HuH-7.5 (cell line): Measurements from ENCODE around the gene SYK.
"Not testable (repeated sequence)": the region's sequence is repeated elsewhere in the genome, so short reads cannot be mapped to it uniquely, and the experiment has no call there.

Source experiments
- DNase-seq: peaks from one replicate; pipeline ENCODE4 v3.0.0; 2011; ENCODE audit warnings: low spot score

Gene SYK

DNA sequence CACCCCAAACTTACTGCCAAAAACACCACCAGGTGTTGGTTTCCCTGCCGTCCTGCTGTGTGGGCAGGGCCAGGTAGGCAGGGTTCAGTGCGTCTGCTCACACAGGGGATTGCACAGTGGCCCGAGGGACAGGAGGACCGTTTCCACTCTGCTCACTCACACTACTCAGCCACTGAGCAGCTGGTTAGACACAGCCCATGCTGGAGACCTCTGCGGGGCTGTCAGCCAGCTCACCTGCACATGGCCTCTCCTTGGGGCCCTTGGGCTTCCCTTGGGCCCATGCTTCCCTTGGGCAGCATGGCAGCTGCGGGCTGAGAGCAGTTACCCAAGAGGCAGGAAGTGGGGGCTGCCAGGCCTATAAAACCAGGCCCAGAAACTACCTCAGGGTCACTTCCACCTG is 79.0 kb downstream of the SYK start:
- no peak for DNase-seq

DNA sequence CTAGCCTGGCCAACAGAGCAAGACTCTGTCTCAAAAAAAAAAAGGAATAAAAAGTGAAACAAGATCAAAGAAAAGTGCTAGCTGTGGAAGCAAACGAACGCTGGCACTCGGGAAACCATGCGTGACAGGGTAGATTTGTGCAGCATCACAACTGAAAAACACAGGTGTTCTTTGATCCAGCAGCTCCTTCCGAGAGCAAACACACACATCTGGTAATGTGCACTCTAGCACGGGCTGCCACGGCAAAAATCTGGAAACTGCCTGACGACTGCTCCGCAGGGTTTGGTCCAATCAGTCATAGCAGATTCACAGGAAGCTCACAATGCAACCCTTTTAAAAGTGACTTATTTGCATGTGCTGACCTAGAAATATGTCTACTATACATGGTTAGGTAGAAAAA is 80.0 kb downstream of the SYK start:
- no peak for DNase-seq

DNA sequence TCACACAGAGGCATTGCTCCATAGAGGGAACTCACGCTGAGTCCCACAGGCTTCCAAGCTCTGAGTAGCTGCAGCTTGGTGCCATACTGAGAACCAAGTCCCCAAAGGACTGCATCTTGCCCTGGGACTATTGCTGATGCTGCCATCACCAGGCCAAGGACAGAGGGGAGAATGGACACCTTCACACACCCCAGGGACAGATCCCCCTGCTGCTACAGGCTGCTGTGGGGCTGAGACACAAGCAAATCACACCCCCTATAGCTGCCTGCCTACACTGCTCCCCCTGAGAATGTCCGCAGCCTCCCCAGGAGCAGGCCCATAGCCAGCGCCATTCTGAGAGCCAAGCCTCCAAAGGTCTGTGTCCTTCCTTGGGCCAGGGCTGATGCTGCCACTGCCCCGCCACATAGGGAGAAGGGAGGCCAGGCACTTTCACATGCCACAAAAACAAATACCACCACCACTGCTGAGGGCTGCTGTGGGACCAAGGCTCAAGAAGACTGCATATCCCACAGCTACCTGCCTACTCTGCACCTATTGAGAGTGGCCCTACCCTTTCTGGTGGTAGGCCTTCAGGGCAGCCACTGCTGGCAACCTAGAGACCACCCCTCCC is 81.5 kb downstream of the SYK start:
- DNase-seq, result no peak

DNA sequence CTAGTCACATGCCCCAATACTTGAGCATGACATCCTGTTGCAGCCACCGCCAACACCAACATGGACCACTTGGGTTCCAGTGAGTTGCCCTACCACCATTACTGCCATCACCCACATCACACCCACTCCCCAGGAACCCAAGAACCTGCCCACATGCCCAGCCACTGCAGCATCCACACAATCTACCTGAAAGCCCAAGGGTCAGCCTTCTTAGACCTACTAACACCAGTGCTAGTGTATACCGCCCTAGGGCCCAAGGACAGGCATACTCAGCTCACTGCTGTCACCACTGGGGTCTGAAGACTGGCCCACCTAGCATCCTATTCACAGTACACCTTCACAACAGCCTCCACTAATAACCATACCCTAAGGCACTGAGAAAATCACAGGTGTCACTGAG is 82.0 kb downstream of the SYK start:
- no peak for DNase-seq

- DNase-seq, result no peak
Observed at GRCh38 chr9:90884178-90884577, 82.6 kb downstream of the SYK start.

GRCh38 chr9:90886868-90887267 is 85.2 kb downstream of the SYK start:
- DNase-seq, result not testable (repeated sequence)

GRCh38 chr9:90888941-90889340 is 87.3 kb downstream of the SYK start:
- no peak for DNase-seq

GRCh38 chr9:90890146-90890810 is 88.7 kb downstream of the SYK start:
- DNase-seq, result no peak

GRCh38 chr9:90891308-90892040 is 89.9 kb downstream of the SYK start:
- DNase-seq, result no peak

GRCh38 chr9:90892918-90893317 is 91.3 kb downstream of the SYK start:
- no peak for DNase-seq

GRCh38 chr9:90893706-90894105 is 92.1 kb downstream of the SYK start:
- no peak for DNase-seq

- no peak for DNase-seq
Observed at GRCh38 chr9:90894986-90895687, 93.5 kb downstream of the SYK start.

- no peak for DNase-seq
Observed at GRCh38 chr9:90895786-90896185, 94.2 kb downstream of the SYK start.

- no peak for DNase-seq
Observed at GRCh38 chr9:90896231-90896630, 94.6 kb downstream of the SYK start.

DNA sequence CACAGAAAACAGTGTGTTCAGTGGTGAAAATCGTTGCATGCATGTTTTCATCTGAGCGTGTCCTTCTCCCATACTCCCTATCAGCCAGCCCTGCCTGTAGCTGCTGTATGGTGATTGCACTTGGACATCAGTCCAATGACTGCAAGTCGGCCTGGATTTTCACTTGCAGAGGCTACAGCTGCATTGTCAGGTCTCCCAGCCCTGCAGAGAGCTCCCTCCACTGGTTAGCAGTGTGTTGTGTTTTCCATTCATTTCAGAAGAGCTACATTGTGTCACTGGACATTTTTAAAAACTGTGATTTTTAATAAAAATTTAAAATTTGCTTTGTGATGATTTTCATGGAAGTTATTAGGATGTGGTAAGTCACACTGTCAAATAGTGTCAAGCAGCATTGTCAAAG is 96.6 kb downstream of the SYK start:
- no peak for DNase-seq

- DNase-seq, result no peak
Observed at GRCh38 chr9:90899287-90899686, 97.7 kb downstream of the SYK start.

DNA sequence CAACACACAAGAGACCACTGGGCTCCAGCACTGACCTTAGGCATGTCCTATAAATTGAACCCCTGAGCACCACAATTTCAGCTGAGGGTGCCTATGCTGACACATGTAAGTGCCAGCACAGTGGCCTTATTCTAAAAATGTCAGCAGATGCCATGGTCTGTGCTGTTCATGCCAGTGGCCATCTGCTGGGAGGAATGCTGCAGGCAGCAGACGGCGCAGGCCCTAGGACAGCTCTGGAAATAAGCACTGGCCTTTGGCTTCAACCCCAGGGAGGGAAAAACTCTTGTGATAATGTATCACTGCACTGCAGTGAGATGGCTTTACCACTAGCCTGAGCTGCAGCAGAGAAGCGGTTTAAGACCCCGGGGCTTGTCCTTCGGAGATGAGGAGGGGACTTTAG is 98.5 kb downstream of the SYK start:
- no peak for DNase-seq

- no peak for DNase-seq
Observed at GRCh38 chr9:90901933-90902332, 100.3 kb downstream of the SYK start.

DNA sequence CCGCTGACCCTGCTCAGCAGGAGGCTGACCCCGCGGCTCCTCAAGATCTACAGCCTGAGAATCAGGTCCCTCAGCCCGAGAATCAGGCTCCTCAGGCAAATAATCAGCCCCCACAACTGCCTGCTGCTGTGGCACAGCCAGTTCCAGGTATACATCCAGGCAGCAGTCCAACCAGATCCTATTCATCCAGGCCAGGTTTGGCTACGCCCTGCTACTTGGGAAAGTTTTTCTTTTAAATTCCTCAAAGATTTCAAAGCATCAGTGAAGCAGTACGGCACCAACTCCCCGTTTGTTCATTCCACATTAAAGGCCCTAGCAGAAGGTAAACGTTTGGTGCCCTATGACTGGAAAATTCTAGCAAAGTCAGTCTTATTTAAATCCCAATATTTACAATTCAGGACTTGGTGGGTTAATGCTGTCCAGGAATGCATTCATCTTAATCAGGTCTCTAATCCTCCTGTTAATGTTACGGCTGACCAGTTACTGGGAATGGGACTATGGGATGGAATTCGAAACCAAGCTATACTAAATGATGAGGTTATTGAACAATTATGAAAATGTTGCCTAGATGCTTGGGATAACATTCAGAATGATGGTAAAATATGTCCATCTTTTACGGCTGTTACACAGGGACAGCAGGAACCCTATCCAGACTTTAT is 102.3 kb downstream of the SYK start:
- no peak for DNase-seq

DNA sequence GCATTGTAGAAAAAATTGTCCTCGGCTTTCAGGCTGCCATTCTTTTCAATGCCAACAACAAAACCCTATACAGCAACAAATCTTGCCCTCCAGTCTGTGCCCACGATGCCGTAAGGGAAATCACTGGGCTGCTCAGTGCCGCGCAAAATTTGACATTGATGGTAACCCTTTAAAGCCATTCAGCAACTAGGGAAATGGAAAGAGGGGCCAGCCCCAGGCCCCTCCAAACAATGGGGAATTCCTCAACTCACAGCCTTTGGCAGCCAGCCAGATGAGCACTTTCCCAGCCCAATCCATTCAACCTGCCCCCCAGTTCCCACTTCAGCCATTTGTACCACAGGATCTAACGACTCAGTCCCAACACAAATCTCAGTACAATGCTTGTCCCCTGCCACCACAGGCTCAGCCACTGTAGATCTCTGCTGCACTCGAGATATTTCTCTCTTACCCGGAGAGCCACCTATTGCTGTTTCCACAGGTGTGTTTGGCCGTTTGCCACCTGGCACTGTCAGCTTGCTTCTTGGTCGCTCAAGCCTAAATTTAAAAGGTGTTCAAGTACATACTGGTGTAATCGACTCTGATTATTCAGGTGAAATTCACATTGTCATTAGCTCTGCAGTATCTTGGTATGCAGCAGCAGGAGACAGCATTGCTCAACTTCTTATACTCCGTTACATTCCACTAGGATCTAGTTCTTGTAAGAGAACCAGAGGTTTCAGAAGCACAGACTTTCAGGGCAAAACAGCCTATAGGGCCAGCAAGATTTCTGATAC is 103.3 kb downstream of the SYK start:
- no peak for DNase-seq

- no peak for DNase-seq
Observed at GRCh38 chr9:90905822-90906221, 104.2 kb downstream of the SYK start.
